GM12891 (cell line): ENCODE measurements around the gene RCAN3.

Experiments used
- POLR2A ChIP-seq: IDR thresholded peaks from 2 replicates; pipeline ENCODE4 v1.6.1; 2011; ENCODE audit warnings: low read depth, low read length, control low read depth
- POLR2AphosphoS5 ChIP-seq: IDR thresholded peaks from 2 replicates; pipeline ENCODE4 v1.6.1; 2011; ENCODE audit warnings: low read depth, low read length, control low read depth
- POU2F2 ChIP-seq: IDR thresholded peaks from 2 replicates; pipeline ENCODE4 v1.6.1; 2011; ENCODE audit warnings: low read depth, mild to moderate bottlenecking, control low read depth, low read length, moderate library complexity
- TAF1 ChIP-seq: IDR thresholded peaks from 2 replicates; pipeline ENCODE4 v1.6.1; 2011; ENCODE audit warnings: low read depth, low read length, control low read depth

DNA sequence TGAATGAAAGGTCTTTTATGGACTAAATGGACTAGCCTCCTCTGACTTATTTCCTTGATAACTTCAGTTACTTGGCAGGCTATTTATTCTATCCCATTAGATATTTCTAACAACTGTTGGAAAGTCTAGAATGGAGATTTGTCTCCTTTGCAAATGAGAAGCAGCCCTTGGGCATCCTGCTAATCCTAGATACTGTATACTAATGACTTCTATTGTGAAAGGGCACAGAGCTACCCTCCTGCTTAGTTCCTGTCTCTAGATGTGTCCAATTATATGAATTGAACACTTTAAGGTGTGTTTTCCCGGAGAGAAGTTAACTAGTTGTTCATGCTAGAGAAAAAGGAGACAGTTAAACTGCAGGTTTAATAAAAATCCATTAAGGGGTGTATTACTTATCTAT, 43.0 kb downstream of the RCAN3 start:
- TF ChIP-seq POLR2A: no peak
- no peak for TF ChIP-seq TAF1
- no peak for TF ChIP-seq POLR2AphosphoS5
- no peak for TF ChIP-seq POU2F2
